HG03097 (cell line): ENCODE results near the gene POLD4.

Experiments
- ATAC-seq: cut with Tn5 transposase; IDR thresholded peaks from one replicate; pipeline ENCODE4 v1.9.1; 2021; ENCODE audit not compliant: unreplicated experiment, low FRiP score

POLD4 gene

DNA sequence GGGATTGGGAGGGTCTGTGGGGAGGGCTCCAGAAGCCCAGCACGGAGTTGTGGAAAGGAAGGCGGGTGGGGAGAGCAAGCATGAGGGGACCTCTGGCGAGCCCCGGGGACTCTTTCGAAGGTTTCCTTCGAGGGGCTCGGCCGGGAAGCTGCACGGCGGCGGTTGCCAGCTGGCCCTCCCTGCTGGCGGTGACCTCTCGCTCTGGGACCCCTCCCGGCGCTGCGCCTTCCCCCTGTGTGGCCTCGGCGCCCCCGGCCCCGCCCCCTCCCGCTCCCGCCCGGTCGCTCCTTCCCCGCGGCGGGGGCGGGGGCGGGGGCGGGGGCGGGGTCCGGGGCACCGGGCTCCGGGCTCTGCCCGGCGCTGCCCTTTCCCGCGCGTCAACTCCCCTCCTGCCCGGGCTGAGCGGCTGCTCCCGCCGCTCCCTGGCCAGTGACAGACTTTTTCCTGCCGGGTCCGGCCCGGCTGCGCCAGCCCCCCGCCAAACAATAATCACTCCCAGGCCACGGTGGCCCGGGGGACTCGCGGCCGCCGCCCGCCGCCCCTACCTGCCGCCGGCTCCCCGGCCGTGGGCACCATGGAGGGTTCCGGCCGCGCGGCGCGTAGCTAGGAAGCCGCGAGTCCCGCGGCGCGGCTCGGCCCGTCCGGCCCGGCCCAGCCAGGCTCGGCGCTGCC is 19.1 kb upstream of the POLD4 start:
- no peak for ATAC-seq

DNA sequence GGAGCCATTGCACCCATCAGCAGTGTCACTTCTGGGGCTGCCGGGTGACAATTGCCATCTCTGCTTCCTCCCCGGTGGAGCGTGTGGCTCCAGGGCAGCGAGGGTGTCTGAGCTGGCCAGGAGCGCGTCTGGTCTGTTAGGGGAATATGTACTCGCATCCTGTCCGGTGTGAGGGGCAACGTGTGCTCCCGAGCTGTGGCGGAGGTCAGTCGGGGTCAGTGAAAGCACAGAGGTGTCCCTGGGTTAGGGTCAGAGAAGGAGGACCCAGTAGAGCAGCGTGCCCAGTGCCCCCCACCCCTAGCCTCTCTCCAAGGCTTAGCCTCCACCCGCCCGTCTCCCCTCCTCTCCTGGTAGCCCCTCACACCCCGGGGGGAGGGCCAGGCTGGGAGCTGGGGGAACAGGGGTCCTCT is 18.6 kb upstream of the POLD4 start:
- no peak for ATAC-seq

DNA sequence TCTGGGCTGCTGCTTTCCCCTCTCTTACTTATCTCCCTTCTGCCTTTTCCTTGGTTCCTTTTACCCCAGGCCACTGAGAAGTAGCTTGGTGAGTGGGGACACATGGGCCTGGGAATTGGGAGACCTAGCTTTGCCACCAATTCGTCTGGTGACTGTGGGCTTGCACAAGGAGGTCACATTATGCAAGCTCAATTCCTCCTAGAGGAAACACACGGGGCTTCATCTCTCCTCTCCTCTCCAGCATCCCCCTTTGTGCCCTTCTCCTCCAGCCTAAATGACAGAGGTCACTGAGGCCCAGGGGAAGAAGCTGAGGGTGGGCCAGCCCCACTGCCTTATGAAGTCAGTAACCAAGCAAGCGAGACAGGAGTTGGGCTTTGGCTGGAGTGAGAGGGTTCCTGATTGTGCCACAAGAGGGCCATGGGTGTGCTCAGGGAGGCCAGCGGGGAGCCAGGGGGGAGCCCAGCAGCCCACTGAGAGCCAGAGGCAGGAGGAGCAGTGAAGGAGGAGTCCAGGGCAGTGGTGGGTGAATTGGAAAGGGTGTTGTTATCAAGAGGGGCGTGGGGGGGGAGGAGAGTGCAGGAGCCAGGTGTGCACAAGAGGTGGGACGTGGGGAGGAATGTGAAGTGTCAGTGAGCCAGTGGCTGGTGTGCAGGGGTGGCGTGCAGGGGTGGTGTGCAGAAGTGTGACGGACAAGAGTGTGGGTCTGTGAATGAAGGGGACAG is 18.0 kb upstream of the POLD4 start:
- ATAC-seq = no peak

GRCh38 chr11:67370351-67371076 is 17.2 kb upstream of the POLD4 start:
- no peak for ATAC-seq

GRCh38 chr11:67369801-67370284 is 16.5 kb upstream of the POLD4 start:
- ATAC-seq = no peak

DNA sequence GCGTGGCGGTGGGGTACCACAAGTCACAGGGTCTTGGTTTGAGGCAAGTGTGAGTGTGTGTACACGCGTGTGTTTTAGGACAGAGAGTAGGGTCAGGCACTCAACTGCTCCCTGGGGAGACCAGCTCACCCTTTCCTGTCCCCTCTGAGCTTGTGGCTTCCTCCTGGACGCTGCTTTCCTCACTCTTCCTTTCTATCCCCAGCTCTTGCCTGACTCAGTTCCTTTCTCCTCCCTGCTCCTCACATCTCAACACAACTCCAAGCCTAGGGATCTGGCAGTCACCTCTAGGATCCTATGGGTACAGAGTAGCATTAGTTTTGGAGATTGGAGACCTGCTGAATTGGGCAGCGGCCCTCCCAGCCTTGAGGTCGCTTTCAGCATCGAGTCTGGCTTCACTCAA is 15.9 kb upstream of the POLD4 start:
- no peak for ATAC-seq

DNA sequence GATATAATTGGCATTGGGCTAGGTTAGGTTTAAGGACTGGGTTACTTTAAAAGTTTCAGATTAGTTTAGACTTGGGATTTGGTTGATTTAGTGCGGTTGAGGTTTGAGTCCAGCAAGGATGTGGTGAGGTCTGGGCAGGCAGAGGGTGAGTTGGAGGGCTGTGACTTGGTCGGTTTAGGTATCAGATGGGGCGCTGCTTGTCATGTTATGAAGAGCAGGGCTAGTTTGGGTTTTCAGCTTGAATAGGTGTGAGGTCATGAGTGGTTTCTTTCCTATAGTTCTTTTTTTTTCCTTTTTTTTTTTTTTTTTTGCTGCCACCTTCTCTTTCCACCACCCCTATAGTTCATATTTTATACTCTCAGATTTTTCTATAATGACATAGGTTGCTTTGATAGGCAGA is 15.3 kb upstream of the POLD4 start:
- no peak for ATAC-seq

- no peak for ATAC-seq
Measured at GRCh38 chr11:67367761-67368227, 14.4 kb upstream of the POLD4 start.

DNA sequence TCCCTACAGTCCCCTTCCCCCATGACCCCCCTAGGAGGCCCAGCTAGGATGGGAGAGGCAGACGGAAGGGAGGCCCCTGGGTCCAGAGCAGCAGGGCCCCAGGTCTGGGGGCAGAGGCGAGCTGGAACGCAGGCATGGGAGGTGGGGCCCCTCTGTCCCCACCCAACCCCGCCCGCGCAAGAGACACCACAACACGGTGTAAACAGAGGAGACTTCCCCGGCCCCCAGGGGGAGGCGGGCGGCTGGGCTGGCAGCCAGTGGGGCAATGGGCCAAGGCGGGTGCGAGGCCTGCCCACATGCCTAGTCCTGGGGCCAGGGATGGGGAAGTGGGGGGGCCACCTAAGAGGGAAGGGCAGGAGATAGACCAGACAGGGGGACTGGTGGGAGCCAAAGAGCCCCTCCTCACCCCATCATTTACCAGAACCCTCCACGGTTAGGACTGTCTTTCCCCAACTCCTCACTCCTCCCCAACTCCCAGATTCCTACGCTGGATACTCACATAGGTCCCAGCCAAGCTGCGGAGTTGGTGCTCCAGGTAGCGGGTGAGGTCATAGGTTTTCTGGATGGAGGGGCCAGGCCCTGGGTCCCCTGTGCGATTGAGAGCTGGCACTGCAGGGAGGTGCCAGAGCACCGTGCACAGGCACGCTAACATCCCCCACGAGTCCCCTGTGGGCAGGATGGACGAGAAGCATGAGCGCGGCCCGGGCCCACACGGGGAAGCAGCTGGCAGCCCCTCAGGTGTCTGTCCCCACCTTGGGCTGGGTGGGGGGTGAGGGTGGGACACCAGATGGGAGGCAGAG is 13.8 kb upstream of the POLD4 start:
- ATAC-seq = no peak

- ATAC-seq = no peak
Measured at GRCh38 chr11:67366546-67366945, 13.2 kb upstream of the POLD4 start.

- no peak for ATAC-seq
Measured at GRCh38 chr11:67365736-67366444, 12.5 kb upstream of the POLD4 start.

DNA sequence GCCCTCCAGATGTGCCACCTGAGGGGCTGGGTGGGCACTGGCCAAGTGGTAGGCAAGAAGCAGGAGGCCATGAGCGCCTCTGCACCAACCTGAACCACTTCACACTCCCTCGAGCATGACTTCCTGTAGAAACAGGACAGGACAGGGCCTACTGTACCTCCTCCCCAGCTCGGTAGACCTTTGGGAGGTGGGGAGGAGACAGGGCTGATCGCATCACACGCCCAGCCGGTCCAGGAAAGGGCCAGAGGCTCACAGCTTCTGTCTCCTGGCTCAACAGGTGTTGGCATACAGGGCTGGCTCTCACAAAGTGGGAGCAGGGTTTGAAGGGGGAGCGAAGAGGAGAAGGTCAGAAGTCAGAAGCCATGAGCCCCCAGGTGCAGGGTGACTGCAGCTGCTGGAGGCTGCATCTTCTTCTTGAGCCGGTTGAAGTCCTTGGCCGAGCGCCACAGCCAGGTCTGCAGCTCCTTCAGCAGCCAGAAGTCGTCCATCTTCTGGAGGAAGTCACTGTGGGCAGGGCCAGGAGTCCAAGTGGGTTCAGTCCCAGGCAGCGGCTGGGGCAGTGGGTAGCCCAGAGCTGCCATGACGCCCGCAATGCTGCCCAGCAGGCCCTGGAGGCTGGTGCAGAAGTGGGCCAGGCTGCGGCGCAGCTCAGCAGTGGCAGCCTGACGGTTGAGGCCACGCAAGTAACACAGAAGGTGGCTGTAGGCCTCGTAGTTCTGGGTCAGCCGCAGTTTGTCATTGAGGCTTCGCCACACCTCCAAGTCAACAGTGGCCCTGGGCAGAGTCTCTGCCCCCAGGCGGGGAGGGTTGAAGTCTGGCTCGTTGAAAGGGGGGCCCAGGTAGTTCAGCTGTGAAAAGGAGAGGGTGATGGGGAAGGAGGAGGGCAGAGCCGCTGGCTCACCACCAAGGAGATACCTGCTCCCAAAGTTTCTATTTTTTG is 11.7 kb upstream of the POLD4 start:
- no peak for ATAC-seq

GRCh38 chr11:67364169-67364568 is 10.8 kb upstream of the POLD4 start:
- ATAC-seq = no peak

DNA sequence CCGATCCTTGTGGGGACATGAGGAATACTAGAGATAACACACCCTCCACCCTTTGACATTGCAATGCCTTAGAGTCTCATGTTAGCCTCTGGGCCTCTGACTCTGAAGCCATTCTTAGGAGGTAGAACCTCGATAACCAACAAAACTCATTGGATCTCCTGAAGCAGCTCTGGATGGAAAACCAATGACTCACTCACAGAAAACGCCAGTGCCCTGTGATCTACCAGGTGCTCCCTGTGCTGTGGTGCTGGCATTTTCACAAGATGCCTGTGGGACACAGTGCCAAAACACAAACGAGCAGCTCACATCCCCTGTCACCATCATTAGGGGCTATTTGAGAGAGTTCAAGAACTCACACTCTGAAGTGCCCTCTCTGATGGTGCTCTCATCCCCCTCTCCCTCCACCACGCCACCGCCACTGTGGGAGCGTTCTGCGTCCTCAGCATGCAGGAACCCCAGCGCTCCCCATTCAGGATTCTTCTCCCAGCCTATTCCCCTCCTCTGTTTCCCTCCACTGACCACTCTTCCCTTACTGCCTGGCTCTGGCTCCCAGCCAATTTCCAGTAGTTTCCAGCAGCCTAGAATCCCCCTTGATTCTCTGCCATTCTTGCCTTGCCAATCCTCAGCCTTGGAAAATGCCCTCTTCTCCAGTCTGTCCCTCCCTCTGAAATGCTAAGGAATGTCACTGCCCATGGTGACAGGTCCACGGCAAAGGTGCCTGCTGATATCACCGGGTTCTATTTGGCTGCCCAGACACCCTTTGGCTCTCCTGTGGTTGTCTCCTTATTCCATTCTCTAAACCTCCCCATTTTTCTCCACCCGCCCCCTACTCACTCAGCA is 4.7 kb upstream of the POLD4 start:
- no peak for ATAC-seq

GRCh38 chr11:67356864-67357561 is 3.7 kb upstream of the POLD4 start:
- ATAC-seq = no peak

DNA sequence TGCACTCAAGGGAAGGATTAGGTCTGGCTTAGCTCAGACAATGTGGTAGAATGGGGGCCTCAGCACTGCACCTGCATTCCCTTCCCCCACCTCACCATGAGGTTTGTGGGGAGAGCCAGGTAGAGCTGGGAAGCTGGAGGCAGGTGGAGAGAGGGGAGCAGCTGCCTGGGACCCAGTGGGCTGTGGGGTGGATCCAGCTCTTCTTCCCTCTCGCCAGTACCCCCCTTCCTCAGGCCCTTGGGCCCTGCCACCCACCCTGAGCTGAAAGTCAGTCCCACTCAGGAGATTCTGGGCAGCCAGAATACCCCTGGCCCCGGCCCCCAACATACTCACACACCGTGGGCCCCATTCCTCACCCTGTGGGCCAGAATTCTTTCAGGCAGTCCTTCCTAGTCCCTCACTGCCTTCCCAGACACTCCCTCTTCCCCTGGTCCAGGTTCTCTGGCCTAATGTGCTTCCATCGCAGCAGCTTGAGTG is 3.1 kb upstream of the POLD4 start:
- no peak for ATAC-seq

GRCh38 chr11:67355794-67356386 is 2.5 kb upstream of the POLD4 start:
- no peak for ATAC-seq
